Astrocyte of the spinal cord (primary cell): Measurements from ENCODE around the gene RNF138.

ENCODE experiments used
- DNase-seq: peaks from one replicate; pipeline ENCODE4 v3.0.0; 2011; ENCODE audit warnings: low read depth, low spot score
- H3K4me3 ChIP-seq: 2 replicates; pipeline ENCODE4 v1.5.1; 2011; ENCODE audit warnings: low read depth, mild to moderate bottlenecking, low read length, moderate library complexity
- in situ Hi-C: cut with HindIII; loops from 2 replicates; pipeline ENCODE4 v1.10.0; 2017; ENCODE audit warnings: low sequenced_read_pairs
- TF ChIP-seq, protein P1 (sequence below): IDR thresholded peaks from 2 replicates; pipeline ENCODE4 v1.5.1; 2012; ENCODE audit warnings: low read depth, mild to moderate bottlenecking, low read length, inconsistent platforms

Gene RNF138

DNA sequence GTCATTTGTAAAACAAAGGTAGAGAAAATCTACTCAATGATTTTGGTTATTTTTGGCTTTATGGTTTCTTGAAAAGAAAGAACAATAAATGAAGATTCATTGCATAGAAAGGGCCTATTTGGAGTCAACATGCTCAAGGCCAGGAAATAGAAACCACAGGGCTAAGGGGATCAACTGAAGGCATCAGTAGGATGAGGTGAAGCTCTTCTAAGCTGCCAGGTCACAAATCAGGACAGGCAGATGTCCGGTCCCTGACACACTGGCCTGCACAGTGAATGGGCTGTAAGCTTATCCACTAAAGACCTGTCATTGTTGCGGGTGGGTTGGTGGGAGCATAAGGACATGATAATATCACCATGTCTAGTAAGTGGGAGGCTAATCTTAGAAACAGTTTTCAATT, 31.6 kb upstream of the RNF138 start:
- no peak overlapping the region for H3K4me3 ChIP-seq
- in situ Hi-C loops = no loop called here
- no peak for DNase-seq
- TF ChIP-seq, protein P1, sequence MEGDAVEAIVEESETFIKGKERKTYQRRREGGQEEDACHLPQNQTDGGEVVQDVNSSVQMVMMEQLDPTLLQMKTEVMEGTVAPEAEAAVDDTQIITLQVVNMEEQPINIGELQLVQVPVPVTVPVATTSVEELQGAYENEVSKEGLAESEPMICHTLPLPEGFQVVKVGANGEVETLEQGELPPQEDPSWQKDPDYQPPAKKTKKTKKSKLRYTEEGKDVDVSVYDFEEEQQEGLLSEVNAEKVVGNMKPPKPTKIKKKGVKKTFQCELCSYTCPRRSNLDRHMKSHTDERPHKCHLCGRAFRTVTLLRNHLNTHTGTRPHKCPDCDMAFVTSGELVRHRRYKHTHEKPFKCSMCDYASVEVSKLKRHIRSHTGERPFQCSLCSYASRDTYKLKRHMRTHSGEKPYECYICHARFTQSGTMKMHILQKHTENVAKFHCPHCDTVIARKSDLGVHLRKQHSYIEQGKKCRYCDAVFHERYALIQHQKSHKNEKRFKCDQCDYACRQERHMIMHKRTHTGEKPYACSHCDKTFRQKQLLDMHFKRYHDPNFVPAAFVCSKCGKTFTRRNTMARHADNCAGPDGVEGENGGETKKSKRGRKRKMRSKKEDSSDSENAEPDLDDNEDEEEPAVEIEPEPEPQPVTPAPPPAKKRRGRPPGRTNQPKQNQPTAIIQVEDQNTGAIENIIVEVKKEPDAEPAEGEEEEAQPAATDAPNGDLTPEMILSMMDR = no peak

DNA sequence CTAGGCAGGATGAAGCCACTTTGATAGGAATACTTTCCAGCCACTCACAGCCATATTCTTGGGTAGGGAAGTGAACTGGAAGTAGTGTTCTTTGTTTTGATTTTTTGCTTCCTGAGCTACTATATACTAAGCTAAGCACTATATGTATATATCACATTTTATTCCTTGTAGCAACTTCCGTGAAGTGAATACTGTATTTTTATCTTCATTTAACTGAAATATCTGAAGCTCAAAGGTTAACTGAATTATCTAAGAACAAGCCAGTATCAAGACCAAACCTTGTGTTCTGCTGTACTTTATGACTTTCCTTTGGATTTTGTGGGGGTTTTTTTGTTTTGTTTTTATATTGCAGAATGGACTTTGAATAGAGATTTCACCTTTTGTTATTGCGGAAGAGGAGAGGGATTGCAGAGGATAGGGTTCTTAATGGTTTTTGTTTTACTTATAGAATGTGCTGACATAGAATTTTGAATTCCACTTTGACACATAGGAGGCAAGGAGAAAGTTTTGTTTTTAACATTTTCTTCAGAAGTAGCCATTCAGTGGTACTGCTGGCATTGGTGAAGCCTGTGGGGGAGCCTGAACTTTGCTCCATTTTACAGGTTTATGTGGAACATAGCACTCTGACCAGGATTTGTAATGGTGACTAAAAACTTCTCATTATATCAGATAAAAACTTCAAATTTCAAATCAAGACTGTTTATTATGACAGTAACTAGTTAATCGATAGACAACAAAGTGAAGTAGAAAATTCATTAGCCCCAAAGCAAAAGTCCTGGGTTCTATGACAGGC, 24.1 kb upstream of the RNF138 start:
- no peak overlapping the region for H3K4me3 ChIP-seq
- TF ChIP-seq, protein P1 = no peak
- in situ Hi-C loops = no loop called here
- DNase-seq = no peak

DNA sequence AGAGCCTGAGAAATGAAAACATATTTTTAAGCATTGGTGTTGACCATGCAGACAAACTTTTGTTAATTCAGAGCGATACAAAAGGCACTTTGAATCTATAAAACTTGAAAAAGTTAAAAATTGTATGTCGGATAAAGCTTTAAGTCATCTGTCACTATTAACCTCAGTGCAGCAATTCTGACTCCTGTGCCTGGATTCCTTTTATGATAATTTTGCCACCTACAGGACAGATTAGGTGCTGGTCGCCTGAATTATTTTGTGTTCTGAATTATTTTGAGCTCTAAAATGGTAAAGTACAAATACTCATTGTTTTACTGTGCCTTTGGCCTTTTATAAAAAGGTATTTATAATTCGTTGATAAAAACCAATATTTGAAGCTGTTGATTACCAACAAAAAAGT, 19.4 kb upstream of the RNF138 start:
- DNase-seq = no peak
- in situ Hi-C loops = no loop called here
- TF ChIP-seq, protein P1 = peak; percentile 43
- no peak overlapping the region for H3K4me3 ChIP-seq

DNA sequence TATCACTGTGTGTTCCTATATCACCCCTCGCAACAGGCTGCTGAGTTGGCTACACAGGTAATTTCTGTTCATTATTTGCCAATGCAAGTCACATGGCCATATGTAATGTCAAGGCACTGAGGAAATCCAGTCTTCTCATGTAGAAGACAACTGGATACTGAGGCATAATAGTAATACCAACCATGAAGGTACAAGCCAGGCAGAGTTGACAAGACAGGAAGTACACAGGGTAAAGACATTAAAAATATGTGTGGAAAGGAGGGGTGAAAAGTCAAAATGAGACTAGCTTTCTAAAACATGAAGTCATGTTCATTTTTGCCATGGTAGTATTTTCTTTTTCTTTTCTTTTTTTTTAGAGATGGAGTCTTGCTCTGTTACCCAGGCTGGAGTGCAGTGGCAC, 17.5 kb upstream of the RNF138 start:
- no peak for DNase-seq
- no peak overlapping the region for H3K4me3 ChIP-seq
- in situ Hi-C loops = no loop called here
- TF ChIP-seq, protein P1 = no peak

DNA sequence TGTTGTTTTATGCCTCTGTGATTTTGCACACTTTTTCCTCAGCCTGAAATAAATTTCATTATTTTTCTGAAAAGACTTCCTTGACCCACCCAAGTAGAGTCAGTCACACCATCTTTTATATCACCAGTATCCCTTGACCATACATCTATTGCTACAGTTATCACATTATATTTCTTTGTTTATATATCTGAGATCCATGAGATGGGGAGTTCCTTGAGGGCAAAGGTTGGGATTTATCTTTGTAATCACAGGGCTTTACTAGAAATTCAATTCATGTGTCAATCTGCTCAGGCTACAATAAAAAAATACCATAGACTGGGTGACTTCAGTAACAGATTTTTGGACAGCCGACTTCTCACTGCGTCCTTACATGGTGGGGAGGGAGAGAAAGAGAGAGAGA, 12.8 kb upstream of the RNF138 start:
- TF ChIP-seq, protein P1 = no peak
- in situ Hi-C loops = no loop called here
- no peak overlapping the region for H3K4me3 ChIP-seq
- DNase-seq = no peak

DNA sequence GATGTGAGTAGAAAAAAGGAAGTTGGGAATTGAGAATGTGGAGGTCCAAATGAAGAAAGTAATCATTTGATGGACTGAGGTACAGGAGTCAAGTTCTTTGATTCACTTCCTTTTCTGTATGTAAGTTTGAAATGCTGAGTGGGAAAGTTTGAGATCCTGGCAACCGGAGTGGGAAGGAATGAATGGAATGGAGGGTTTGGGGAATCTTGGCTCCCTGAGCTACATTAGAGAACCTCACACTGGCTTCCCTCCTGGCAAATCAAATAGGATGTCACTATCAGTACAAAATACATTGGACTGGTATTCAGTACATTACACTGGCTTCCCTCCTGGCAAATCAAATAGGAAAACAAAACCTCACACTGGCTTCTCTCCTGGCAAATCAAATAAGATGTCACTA, 9.8 kb upstream of the RNF138 start:
- in situ Hi-C loops = no loop called here
- TF ChIP-seq, protein P1 = no peak
- no peak for DNase-seq
- H3K4me3 ChIP-seq = no peak overlapping the region
